Measurements from ENCODE around the gene ERC2.

The ERC2 gene

GRCh38 chr3:55812394-55813013, 655.8 kb downstream of the ERC2 start:
- DNase-seq, result no peak

- DNase-seq, result no peak
Observed at GRCh38 chr3:55807210-55807609, 661.1 kb downstream of the ERC2 start.

- no peak for DNase-seq
Observed at GRCh38 chr3:55805169-55805568, 663.1 kb downstream of the ERC2 start.

- no peak for DNase-seq
Observed at GRCh38 chr3:55804170-55805095, 663.8 kb downstream of the ERC2 start.

- DNase-seq, result no peak
Observed at GRCh38 chr3:55802816-55803215, 665.5 kb downstream of the ERC2 start.

- no peak for DNase-seq
Observed at GRCh38 chr3:55801676-55802075, 666.6 kb downstream of the ERC2 start.

GRCh38 chr3:55801068-55801467, 667.2 kb downstream of the ERC2 start:
- DNase-seq, result no peak

- no peak for DNase-seq
Observed at GRCh38 chr3:55797775-55798174, 670.5 kb downstream of the ERC2 start.

GRCh38 chr3:55797084-55797483, 671.2 kb downstream of the ERC2 start:
- no peak for DNase-seq

GRCh38 chr3:55796533-55796932, 671.7 kb downstream of the ERC2 start:
- no peak for DNase-seq

GRCh38 chr3:55795746-55796145, 672.5 kb downstream of the ERC2 start:
- DNase-seq, result no peak

- no peak for DNase-seq
Observed at GRCh38 chr3:55795296-55795695, 673.0 kb downstream of the ERC2 start.

GRCh38 chr3:55792742-55793141, 675.5 kb downstream of the ERC2 start:
- no peak for DNase-seq

- DNase-seq, result no peak
Observed at GRCh38 chr3:55792009-55792408, 676.3 kb downstream of the ERC2 start.

- DNase-seq, result peak; percentile 19
Observed at GRCh38 chr3:55790596-55791350, 677.5 kb downstream of the ERC2 start.

- DNase-seq, result no peak
Observed at GRCh38 chr3:55789516-55789915, 678.8 kb downstream of the ERC2 start.

- no peak for DNase-seq
Observed at GRCh38 chr3:55782807-55783206, 685.5 kb downstream of the ERC2 start.

GRCh38 chr3:55782351-55782750, 685.9 kb downstream of the ERC2 start:
- no peak for DNase-seq

- no peak for DNase-seq
Observed at GRCh38 chr3:55780913-55781312, 687.4 kb downstream of the ERC2 start.

GRCh38 chr3:55779543-55779942, 688.7 kb downstream of the ERC2 start:
- no peak for DNase-seq

- no peak for DNase-seq
Observed at GRCh38 chr3:55775366-55776154, 692.7 kb downstream of the ERC2 start.

- DNase-seq, result no peak
Observed at GRCh38 chr3:55774856-55775255, 693.4 kb downstream of the ERC2 start.

GRCh38 chr3:55771503-55771902, 696.8 kb downstream of the ERC2 start:
- no peak for DNase-seq

Data from NCI-H2029 (cell line).